H1 (cell line): ENCODE data around the gene TIMM29. TPM values are rescaled to one million over a fixed set of nuclear protein-coding genes. Genes with fewer than 3 reads are reported as not detected.
"Not testable (repeated sequence)": the region's sequence is repeated elsewhere in the genome, so short reads cannot be mapped to it uniquely, and the experiment has no call there.

Source experiments
- CTCF ChIA-PET: fragments of 300-600 bp; sonication (Branson Sonifier 250); formaldehyde crosslinking; loops from one replicate; lab custom pipeline; 2021; ENCODE audit not compliant: partially characterized antibody; lab: Charles Lee
- POLR2A ChIA-PET: fragments of 300-600 bp; sonication (Branson Sonifier 250); formaldehyde crosslinking; loops from one replicate; lab custom pipeline; 2021; ENCODE audit warnings: inconsistent platforms; ENCODE audit not compliant: partially characterized antibody; lab: Charles Lee
- DNase-seq, 2 experiments: peaks; one replicate each; pipeline versions ENCODE4 v3.0.0 to v3.0.0-alpha.2; 2010 to 2022; ENCODE audit warnings: low spot score in 2 of 2, low read depth in 1 of 2, mixed read lengths in 1 of 2
- FAIRE-seq: peaks from 2 replicates; lab custom pipeline; 2011; peaks lifted over from hg19 to GRCh38; lab: Jason Lieb, UNC
- H2AFZ ChIP-seq: 2 replicates; pipeline ENCODE4 v1.8.1; 2012; ENCODE audit warnings: low read length, inconsistent platforms
- H2AK5ac ChIP-seq: 2 replicates; pipeline ENCODE4 v1.6.1; 2013; ENCODE audit warnings: low read depth, low read length
- H2BK120ac ChIP-seq: replicated peaks from 2 replicates; pipeline ENCODE3; 2013; ENCODE audit warnings: low read depth, low read length, inconsistent platforms
- H2BK12ac ChIP-seq: 2 replicates; pipeline ENCODE4 v1.6.1; 2013; ENCODE audit warnings: low read depth, low read length
- H2BK15ac ChIP-seq: 2 replicates; pipeline ENCODE4 v1.6.1; 2013; ENCODE audit warnings: low read length
- H2BK20ac ChIP-seq: 2 replicates; pipeline ENCODE4 v1.6.1; 2013; ENCODE audit warnings: low read length
- H2BK5ac ChIP-seq: 2 replicates; pipeline ENCODE4 v1.6.1; 2013; ENCODE audit warnings: low read depth, low read length
- H3K14ac ChIP-seq: 2 replicates; pipeline ENCODE4 v1.6.1; 2013; ENCODE audit warnings: inconsistent platforms; ENCODE audit not compliant: insufficient read length
- H3K18ac ChIP-seq: 2 replicates; pipeline ENCODE4 v1.6.1; 2013; ENCODE audit warnings: low read length; ENCODE audit errors: extremely low read depth
- H3K23ac ChIP-seq: 2 replicates; pipeline ENCODE4 v1.6.1; 2013; ENCODE audit warnings: inconsistent platforms; ENCODE audit not compliant: insufficient read length
- H3K23me2 ChIP-seq: 2 replicates; pipeline ENCODE4 v1.6.1; 2013; ENCODE audit warnings: low read depth, low read length
- H3K27ac ChIP-seq: 2 replicates; pipeline ENCODE4 v1.6.1; 2011; ENCODE audit warnings: low read depth, low read length, inconsistent platforms
- H3K27me3 ChIP-seq, 4 experiments: replicated peaks in 1 of 4; 1 replicate in 1 of 4; 2 replicates in 3 of 4; pipeline versions ENCODE4 v1.6.1 to v1.8.1; 2011 to 2013; ENCODE audit warnings: low read length in 3 of 4, mild to moderate bottlenecking in 3 of 4, inconsistent platforms in 2 of 4, mixed read lengths in 2 of 4, moderate library complexity in 1 of 4; ENCODE audit not compliant: control insufficient read depth in 3 of 4, insufficient read depth in 3 of 4; ENCODE audit errors: extremely low read depth in 1 of 4
- H3K36me3 ChIP-seq, 4 experiments: 2 replicates each; pipeline versions ENCODE4 v1.6.1 to v1.8.1; 2011 to 2013; ENCODE audit warnings: mild to moderate bottlenecking in 4 of 4, low read length in 3 of 4, moderate library complexity in 2 of 4, control low read depth in 1 of 4, inconsistent platforms in 1 of 4; ENCODE audit not compliant: insufficient read depth in 4 of 4, control insufficient read depth in 2 of 4
- H3K4ac ChIP-seq: replicated peaks from 2 replicates; pipeline ENCODE3; 2013; ENCODE audit warnings: low read length, low read depth, mixed read lengths, inconsistent platforms; ENCODE audit not compliant: insufficient read length
- H3K4me1 ChIP-seq, 4 experiments: replicated peaks in 1 of 4; 1 replicate in 1 of 4; 2 replicates in 3 of 4; pipeline versions ENCODE4 v1.6.1 to v1.8.1; 2011 to 2013; ENCODE audit warnings: low read length in 3 of 4, inconsistent platforms in 2 of 4, mixed read lengths in 1 of 4; ENCODE audit not compliant: insufficient read depth in 4 of 4, control insufficient read depth in 3 of 4
- H3K4me2 ChIP-seq, 2 experiments: 2 replicates each; pipeline versions ENCODE4 v1.6.1 to v1.8.1; 2011 to 2013; ENCODE audit warnings: low read depth in 2 of 2, low read length in 2 of 2, control low read depth in 1 of 2, inconsistent platforms in 1 of 2, mild to moderate bottlenecking in 1 of 2; ENCODE audit not compliant: insufficient read depth in 1 of 2
- H3K4me3 ChIP-seq, 4 experiments: fragments of 200-600, 300-600 bp in 1 of 4; sonication (generic), shearing (Covaris generic), sonication (Bioruptor Twin) in 1 of 4; 2 replicates each; pipeline versions ENCODE4 v1.5.1 to v1.8.1; 2011 to 2016; ENCODE audit warnings: low read length in 4 of 4, low read depth in 3 of 4, control low read depth in 2 of 4, inconsistent platforms in 2 of 4, mild to moderate bottlenecking in 2 of 4, mixed read lengths in 1 of 4, moderate library complexity in 1 of 4; ENCODE audit not compliant: insufficient read depth in 2 of 4; ENCODE audit errors: extremely low read depth in 1 of 4
- H3K56ac ChIP-seq: replicated peaks from 2 replicates; pipeline ENCODE3; 2013; ENCODE audit warnings: low read depth, mild to moderate bottlenecking, mixed read lengths, low read length, inconsistent platforms; ENCODE audit not compliant: insufficient read length
- H3K79me1 ChIP-seq: 2 replicates; pipeline ENCODE4 v1.6.1; 2013; ENCODE audit warnings: low read depth, low read length, control low read depth
- H3K79me2 ChIP-seq, 2 experiments: 2 replicates each; pipeline versions ENCODE4 v1.6.1 to v1.8.1; 2012 to 2013; ENCODE audit warnings: low read length in 2 of 2, mild to moderate bottlenecking in 2 of 2, inconsistent platforms in 1 of 2; ENCODE audit not compliant: insufficient read depth in 2 of 2, control insufficient read depth in 1 of 2
- H3K9ac ChIP-seq, 4 experiments: replicated peaks in 1 of 4; 1 replicate in 1 of 4; 2 replicates in 3 of 4; pipeline versions ENCODE4 v1.6.1 to v1.8.1; 2011 to 2013; ENCODE audit warnings: low read depth in 3 of 4, low read length in 3 of 4, control low read depth in 2 of 4, mild to moderate bottlenecking in 2 of 4, moderate library complexity in 2 of 4, inconsistent platforms in 1 of 4; ENCODE audit errors: extremely low read depth in 1 of 4
- H3K9me3 ChIP-seq, 2 experiments: 2 replicates each; pipeline versions ENCODE4 v1.6.1 to v1.8.1; 2012 to 2013; ENCODE audit warnings: mild to moderate bottlenecking in 2 of 2, moderate library complexity in 2 of 2, control low read depth in 1 of 2, inconsistent platforms in 1 of 2, low read depth in 1 of 2, low read length in 1 of 2, mixed read lengths in 1 of 2; ENCODE audit not compliant: insufficient read depth in 2 of 2
- H4K20me1 ChIP-seq, 2 experiments: replicated peaks in 1 of 2; 2 replicates each; pipeline versions ENCODE3 to v1.8.1; 2011 to 2013; ENCODE audit warnings: inconsistent platforms in 2 of 2, low read length in 2 of 2, mild to moderate bottlenecking in 1 of 2; ENCODE audit not compliant: insufficient read depth in 2 of 2, control insufficient read depth in 1 of 2
- H4K5ac ChIP-seq: 2 replicates; pipeline ENCODE4 v1.6.1; 2013; ENCODE audit warnings: low read length, low read depth, mixed read lengths, inconsistent platforms; ENCODE audit not compliant: insufficient read length
- H4K8ac ChIP-seq: 2 replicates; pipeline ENCODE4 v1.8.0; 2013; ENCODE audit warnings: mild to moderate bottlenecking, moderate library complexity, low read length, inconsistent platforms; ENCODE audit not compliant: insufficient read depth; ENCODE audit errors: extremely low read depth
- H4K91ac ChIP-seq: replicated peaks from 2 replicates; pipeline ENCODE3; 2013; ENCODE audit warnings: low read length, mixed read lengths, inconsistent platforms; ENCODE audit not compliant: insufficient read length
- KDM5A ChIP-seq: fragments of 200-600 bp; IDR thresholded peaks from 2 replicates; pipeline ENCODE4 v1.7.1; 2012; ENCODE audit warnings: mild to moderate bottlenecking, low read length, inconsistent platforms, mixed read lengths
- RAD21 ChIP-seq, 2 experiments: IDR thresholded peaks in 1 of 2; conservative IDR thresholded peaks in 1 of 2; 2 replicates each; pipeline ENCODE4 v1.6.1; 2011; ENCODE audit warnings: low read depth in 2 of 2, low read length in 2 of 2, improper control_type of control experiment in 1 of 2, inconsistent platforms in 1 of 2, mild to moderate bottlenecking in 1 of 2, moderate library complexity in 1 of 2
- RFX5 ChIP-seq: IDR thresholded peaks from 2 replicates; pipeline ENCODE4 v1.6.1; 2011; ENCODE audit warnings: low read depth, low read length, improper control_type of control experiment, borderline replicate concordance
- RNF2 ChIP-seq: fragments of 200-900, 300-1000 bp; sonication (generic); IDR thresholded peaks from 2 replicates; pipeline ENCODE4 v1.7.1; 2016; ENCODE audit warnings: borderline replicate concordance, low read depth, mild to moderate bottlenecking, antibody characterized with exemption, low read length; ENCODE audit not compliant: poor library complexity, severe bottlenecking; ENCODE audit errors: missing control alignments
- RXRA ChIP-seq: IDR thresholded peaks from 2 replicates; pipeline ENCODE4 v1.6.1; 2011; ENCODE audit warnings: low read depth, mild to moderate bottlenecking, low read length, moderate library complexity; ENCODE audit not compliant: insufficient read depth
- SP2 ChIP-seq: IDR thresholded peaks from 2 replicates; pipeline ENCODE4 v1.6.1; 2012; ENCODE audit warnings: mild to moderate bottlenecking, low read length, inconsistent platforms
- SRF ChIP-seq: IDR thresholded peaks from 2 replicates; pipeline ENCODE4 v1.6.1; 2011; ENCODE audit warnings: mild to moderate bottlenecking, low read depth, low read length, moderate library complexity
- SUZ12 ChIP-seq: fragments of 200-600 bp; sonication (generic); IDR thresholded peaks from 2 replicates; pipeline ENCODE4 v1.6.1; 2012; ENCODE audit warnings: mild to moderate bottlenecking, inconsistent platforms, low read length, moderate library complexity, mixed read lengths
- TEAD4 ChIP-seq: IDR thresholded peaks from 2 replicates; pipeline ENCODE4 v1.6.1; 2012; ENCODE audit warnings: low read depth, low read length, inconsistent platforms, mixed read lengths
- WGBS, 2 experiments: shearing (Covaris generic) in 1 of 2; methylation state at CpG; one replicate each; pipeline versions ENCODE4 v1.1.6 to v1.1.7; 2013 to 2015; ENCODE audit warnings: low lambda C conversion rate in 2 of 2, mixed read lengths in 2 of 2, inconsistent platforms in 1 of 2, low coverage in 1 of 2, missing lambda C conversion rate in 1 of 2; ENCODE audit not compliant: insufficient replicate concordance in 2 of 2, insufficient coverage in 1 of 2, insufficient read length in 1 of 2; ENCODE audit errors: extremely low coverage in 1 of 2, missing lambda C conversion rate in 1 of 2; 5-methylcytosine and 5-hydroxymethylcytosine counted together
- polyA plus RNA-seq, 7 experiments: library from polyadenylated mRNA; depleted of rRNA in 3 of 7; stranded (reverse) in 5 of 7; unstranded in 2 of 7; fragments of >200 nt in 5 of 7; fragments of 200-250 nt in 2 of 7; gene quantifications; 1 replicate in 5 of 7; 2 replicates in 1 of 7; 4 replicates in 1 of 7; pipeline versions ENCODE4 v1.2.1 to v1.2.3, GENCODE V29; 2011 to 2013; ENCODE audit warnings: missing spikeins in 2 of 7, mixed read lengths in 2 of 7
- total RNA-seq: library from RNA; stranded (reverse); fragmentation: NEBNext Ultra II Directional; extraction: Animal tissue kit (Norgen Biotek cat#: 25700); gene quantifications from 2 replicates; pipeline ENCODE4 v1.2.1, GENCODE V29; 2021

The TIMM29 gene
- total and polyA plus RNA-seq, 2 of the 8 experiments (the other 6 are each of a cell fraction or from before 2014, with no cell fraction given), result 15.9 to 24.0 TPM

GRCh38 chr19:10936661-10937084 is 8.1 kb downstream of the TIMM29 start (continued):
- no peak for TF ChIP-seq RXRA
- no peak for TF ChIP-seq RNF2
- no peak for TF ChIP-seq TEAD4
- TF ChIP-seq SRF, result no peak
- peak; percentile 76 to 78 for TF ChIP-seq RAD21 (IDR thresholded peaks at IDR 0.05 in 1 of 2, conservative IDR thresholded peaks at IDR 0.05 in 1 of 2; ENCODE audit: low read depth in 2 of 2, low read length in 2 of 2)
- TF ChIP-seq SP2, result no peak
- no peak for TF ChIP-seq KDM5A
- no peak for TF ChIP-seq RFX5
- no peak for TF ChIP-seq SUZ12

GRCh38 chr19:10941649-10942048 is 13.0 kb downstream of the TIMM29 start:
- not testable (repeated sequence) for H3K79me1 ChIP-seq, H3K79me2 ChIP-seq, H3K27ac ChIP-seq, H2BK20ac ChIP-seq, H3K4ac ChIP-seq, H4K8ac ChIP-seq, H2AFZ ChIP-seq, H4K20me1 ChIP-seq, H3K56ac ChIP-seq, H3K4me2 ChIP-seq, H3K18ac ChIP-seq, DNase-seq, H3K27me3 ChIP-seq, H3K23me2 ChIP-seq, H3K23ac ChIP-seq, H3K4me3 ChIP-seq, H3K4me1 ChIP-seq, H4K5ac ChIP-seq, H4K91ac ChIP-seq, FAIRE-seq, H3K9ac ChIP-seq, H2AK5ac ChIP-seq, H2BK12ac ChIP-seq, H2BK5ac ChIP-seq, H2BK120ac ChIP-seq, H3K9me3 ChIP-seq, H3K14ac ChIP-seq, H3K36me3 ChIP-seq, H2BK15ac ChIP-seq
- ChIA-PET CTCF (interaction anchor here (0.6 to 9.7 kb wide), 39 partner anchors 8 to 758 kb away, joined by 3 to 110 read pairs (median 5); partner anchors contain the start of genes SMARCA4, SPC24, TIMM29 and YIPF2), POLR2A (interaction anchor here (0.6 to 4.1 kb wide), 8 partner anchors 12 to 1929 kb away, joined by 3 to 24 read pairs (median 4); partner anchors contain the start of genes LDLR, SMARCA4 and TMED1)
- 93% methylated on average over 8 of the region's 14 CpGs; no CpG with 5 or more reads in 1 of the 2 experiments for WGBS, 2 experiments
